GM18526 (cell line): Measurements from ENCODE around the gene BMPR2.

Source experiments
- POLR2A ChIP-seq: IDR thresholded peaks from 3 replicates; pipeline ENCODE4 v1.6.1; 2011; ENCODE audit not compliant: insufficient read length; ENCODE audit errors: extremely low read depth

BMPR2 gene

GRCh38 chr2:202548240-202548639 lies 172.1 kb downstream of the BMPR2 start:
- no peak for TF ChIP-seq POLR2A

- TF ChIP-seq POLR2A = no peak
Measured at GRCh38 chr2:202555356-202555755, 179.2 kb downstream of the BMPR2 start.

DNA sequence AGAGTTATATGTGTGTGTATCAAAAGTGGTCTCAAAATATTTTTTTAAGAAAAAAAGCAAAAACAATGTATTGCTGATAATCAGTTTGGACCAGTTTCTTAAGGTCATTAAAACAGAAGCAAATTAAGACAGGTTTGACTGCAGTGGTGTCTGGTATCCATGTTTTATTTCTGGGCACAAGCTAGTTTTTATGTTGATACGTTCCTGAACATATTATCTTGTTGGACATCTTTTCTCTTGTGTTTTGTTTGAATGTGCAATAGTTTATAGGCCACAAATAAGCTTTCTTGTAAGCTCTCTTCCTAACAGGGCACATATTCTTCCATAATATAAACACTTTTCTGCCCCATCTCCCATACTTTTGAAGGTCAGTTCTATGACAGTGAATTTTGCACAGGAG lies 184.1 kb downstream of the BMPR2 start:
- no peak for TF ChIP-seq POLR2A

DNA sequence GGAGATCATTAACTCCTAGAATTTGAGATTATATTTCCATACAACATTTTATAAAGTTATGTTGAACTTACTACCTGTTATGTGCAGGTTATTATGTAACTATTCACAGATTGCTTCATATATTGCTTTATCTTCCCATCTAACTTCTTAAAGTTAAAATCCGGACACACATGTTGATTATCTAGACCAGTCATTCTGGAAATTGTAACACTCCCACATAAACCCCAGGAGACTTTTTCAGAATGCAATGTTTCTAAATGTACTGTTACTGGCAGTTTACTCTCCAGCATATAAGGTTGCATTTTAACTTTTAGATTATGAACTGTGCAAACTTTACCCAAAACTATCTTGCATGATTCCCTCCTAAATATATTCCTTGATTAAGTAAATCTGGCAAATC lies 188.1 kb downstream of the BMPR2 start:
- no peak for TF ChIP-seq POLR2A

GRCh38 chr2:202566286-202566685 lies 190.2 kb downstream of the BMPR2 start:
- no peak for TF ChIP-seq POLR2A

DNA sequence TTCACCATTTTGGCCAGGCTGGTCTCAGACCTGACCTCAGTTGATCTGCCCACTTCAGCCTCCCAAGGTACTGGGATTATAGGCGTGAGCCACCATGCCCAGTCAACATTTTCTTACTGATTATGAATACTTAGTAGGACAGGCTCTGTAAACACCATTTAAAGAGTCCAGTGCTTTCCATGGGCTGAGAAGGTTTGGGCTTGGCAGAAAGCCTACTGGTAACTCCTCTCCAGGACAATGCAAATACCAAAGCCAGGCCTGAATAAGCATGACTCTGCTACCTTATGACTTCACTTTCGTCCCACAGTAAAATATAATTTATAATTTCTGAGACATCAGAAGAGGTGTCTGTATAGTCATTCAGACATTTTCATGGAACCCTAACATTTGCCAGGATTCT lies 198.4 kb downstream of the BMPR2 start:
- TF ChIP-seq POLR2A = no peak

GRCh38 chr2:202577250-202578183 lies 201.4 kb downstream of the BMPR2 start:
- TF ChIP-seq POLR2A = no peak

GRCh38 chr2:202583709-202584219 lies 207.6 kb downstream of the BMPR2 start:
- TF ChIP-seq POLR2A = no peak

GRCh38 chr2:202588647-202589581 lies 212.8 kb downstream of the BMPR2 start:
- TF ChIP-seq POLR2A = no peak

- no peak for TF ChIP-seq POLR2A
Measured at GRCh38 chr2:202589582-202589949, 213.4 kb downstream of the BMPR2 start.

DNA sequence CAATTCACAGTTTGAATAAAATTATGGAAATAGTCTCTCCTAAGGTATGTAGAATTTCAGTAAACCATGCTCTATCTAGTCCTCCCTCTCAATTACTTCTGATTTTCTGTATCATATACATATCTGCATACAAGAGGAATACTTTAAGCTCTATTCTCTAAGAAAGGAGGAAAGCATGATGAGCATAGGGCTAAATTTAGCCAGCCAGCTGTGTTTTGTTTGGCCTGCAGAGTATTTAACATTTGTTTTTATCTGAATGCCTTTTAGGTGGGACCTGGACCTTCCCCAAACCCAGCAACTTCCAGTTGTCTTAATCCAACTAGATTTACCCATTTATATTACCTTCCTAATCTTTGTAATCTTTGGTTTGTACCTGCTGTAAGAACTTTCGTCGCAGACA lies 216.4 kb downstream of the BMPR2 start:
- no peak for TF ChIP-seq POLR2A

GRCh38 chr2:202599105-202599504 lies 223.0 kb downstream of the BMPR2 start:
- TF ChIP-seq POLR2A = no peak

DNA sequence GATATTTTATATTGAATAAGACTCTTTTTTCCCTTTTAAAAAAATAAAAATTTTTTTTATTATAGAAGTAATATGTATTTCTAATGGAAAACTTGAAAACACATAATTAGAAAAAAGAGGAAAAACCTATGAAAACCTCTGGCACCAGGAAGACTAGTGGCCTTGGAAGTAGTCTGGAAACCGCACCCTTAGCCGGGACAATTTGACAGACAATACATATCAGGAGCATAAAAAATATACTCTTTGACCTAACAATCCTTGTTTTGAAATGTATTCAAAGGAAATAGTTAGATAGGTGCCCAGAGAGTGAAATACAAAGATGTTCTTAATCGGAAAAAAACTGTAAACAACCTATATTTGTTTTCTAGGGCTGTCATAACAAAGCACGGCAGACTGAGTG lies 223.8 kb downstream of the BMPR2 start:
- no peak for TF ChIP-seq POLR2A

GRCh38 chr2:202604699-202605098 lies 228.6 kb downstream of the BMPR2 start:
- no peak for TF ChIP-seq POLR2A

GRCh38 chr2:202605174-202605573 lies 229.0 kb downstream of the BMPR2 start:
- TF ChIP-seq POLR2A = no peak
